Stimulated activated CD4-positive, alpha-beta T cell treated with anti-CD3 and anti-CD28 coated beads, Interleukin-4, amount 100 ng/mL, for 48 hours (primary cell): ENCODE measurements around the gene CLDND1.
"Not testable (repeated sequence)": the region's sequence is repeated elsewhere in the genome, so short reads cannot be mapped to it uniquely, and the experiment has no call there.

Experiments used
- DNase-seq, 2 donors: peaks; one replicate each; pipeline ENCODE4 v3.0.0-alpha.2; 2020; ENCODE audit warnings: low read depth in 2 of 2

Gene CLDND1

GRCh38 chr3:98522544-98523281 lies at the start of gene CLDND1:
Gene CLDND1 (minus strand): TSS chr3:98522902. CDS start chr3:98521424, 1,478 bp downstream.
- peak; percentile 88 to 93 for DNase-seq

GRCh38 chr3:98568402-98568801 lies 45.7 kb upstream of the CLDND1 start:
- no peak for DNase-seq

- DNase-seq = no peak
Measured at GRCh38 chr3:98567666-98568270, 45.1 kb upstream of the CLDND1 start.

GRCh38 chr3:98565843-98566242 lies 43.1 kb upstream of the CLDND1 start:
- no peak for DNase-seq

- DNase-seq = no peak
Measured at GRCh38 chr3:98565237-98565643, 42.5 kb upstream of the CLDND1 start.

GRCh38 chr3:98564282-98565005 lies 41.7 kb upstream of the CLDND1 start:
- no peak for DNase-seq

GRCh38 chr3:98563661-98564281 lies 41.1 kb upstream of the CLDND1 start:
- DNase-seq = no peak

GRCh38 chr3:98561727-98562521 lies 39.2 kb upstream of the CLDND1 start:
- no peak for DNase-seq

- DNase-seq = no peak
Measured at GRCh38 chr3:98560911-98561310, 38.2 kb upstream of the CLDND1 start.

- not testable (repeated sequence) for DNase-seq
Measured at GRCh38 chr3:98559769-98560168, 37.1 kb upstream of the CLDND1 start.

GRCh38 chr3:98558100-98558827 lies 35.6 kb upstream of the CLDND1 start:
- DNase-seq = no peak

- DNase-seq = peak in 1 of 2 donors; percentile 50
Measured at GRCh38 chr3:98557324-98558010, 34.8 kb upstream of the CLDND1 start.

GRCh38 chr3:98556164-98557130 lies 33.7 kb upstream of the CLDND1 start:
- DNase-seq = peak; percentile 43 to 75

- DNase-seq = no peak
Measured at GRCh38 chr3:98555025-98555379, 32.3 kb upstream of the CLDND1 start.

- no peak for DNase-seq
Measured at GRCh38 chr3:98554580-98554979, 31.9 kb upstream of the CLDND1 start.

- DNase-seq = no peak
Measured at GRCh38 chr3:98553753-98554152, 31.1 kb upstream of the CLDND1 start.

GRCh38 chr3:98553021-98553563 lies 30.4 kb upstream of the CLDND1 start:
- no peak for DNase-seq

- no peak for DNase-seq
Measured at GRCh38 chr3:98552232-98553020, 29.7 kb upstream of the CLDND1 start.
